ENCODE data around the gene AKR1C3.
"Not testable (repeated sequence)": the region's sequence is repeated elsewhere in the genome, so short reads cannot be mapped to it uniquely, and the experiment has no call there.

AKR1C3 gene

DNA sequence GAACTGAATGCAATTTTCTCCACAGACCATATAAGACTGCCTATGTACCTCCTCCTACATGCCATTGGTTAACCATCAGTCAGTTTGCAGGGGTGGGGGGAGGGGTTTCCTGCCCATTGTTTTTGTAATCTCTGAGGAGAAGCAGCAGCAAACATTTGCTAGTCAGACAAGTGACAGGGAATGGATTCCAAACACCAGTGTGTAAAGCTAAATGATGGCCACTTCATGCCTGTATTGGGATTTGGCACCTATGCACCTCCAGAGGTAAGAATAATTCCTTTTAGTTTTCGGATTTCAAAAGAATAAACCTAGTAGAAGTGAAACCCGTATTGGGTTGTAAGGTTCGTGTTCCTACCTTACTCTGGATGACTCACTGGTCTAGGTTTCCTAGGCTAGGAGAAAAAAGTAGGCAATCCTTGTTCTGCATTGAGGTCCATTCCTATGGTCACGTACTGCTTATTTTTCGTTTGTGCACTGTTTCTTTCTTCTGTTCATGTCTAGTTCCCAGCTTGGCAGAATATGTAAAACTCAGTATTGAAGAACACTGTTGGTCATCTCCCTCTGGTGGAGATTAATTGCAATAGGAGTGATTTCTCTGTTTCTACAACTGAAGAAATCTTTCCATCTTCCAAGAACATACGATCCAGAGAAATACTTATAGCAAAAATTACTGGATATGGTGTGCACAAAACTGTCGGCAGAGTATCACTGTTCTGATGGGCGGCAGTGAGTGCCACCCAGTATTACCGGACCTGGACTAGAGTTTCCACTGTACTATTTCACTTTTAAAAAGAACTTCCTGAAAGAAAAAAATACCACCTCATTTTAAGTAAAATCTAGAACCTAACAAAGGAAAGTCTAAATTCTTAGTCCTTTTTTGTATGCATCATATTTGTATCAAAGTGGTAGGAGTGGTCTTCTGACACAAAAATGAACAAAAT is at the start of gene AKR1C3:
Gene AKR1C3, plus strand, starts transcription at position 150 of the 941 bp plus-strand sequence. Its CDS starts 31 bp downstream, at position 181.
- no peak for FAIRE-seq

DNA sequence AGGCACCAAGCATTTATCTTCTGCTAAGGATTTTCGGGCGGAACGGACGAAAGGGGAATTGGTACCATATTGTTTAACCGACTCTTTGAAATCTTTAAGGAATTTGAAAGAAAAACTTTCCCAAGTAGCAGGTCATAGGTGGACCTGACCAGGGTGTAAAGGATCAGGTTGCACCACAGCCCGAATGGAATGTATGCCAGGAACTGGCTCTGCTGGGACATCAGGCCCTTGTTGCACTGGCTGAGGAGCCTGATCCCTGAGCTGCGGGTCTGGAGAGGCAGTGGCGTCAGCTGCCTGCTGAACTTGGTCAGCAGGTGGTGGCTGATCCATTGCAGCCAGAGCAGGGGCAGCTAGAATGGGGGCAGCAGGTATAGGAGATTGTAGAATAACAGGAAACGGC is 49.1 kb upstream of the AKR1C3 start:
- no peak for FAIRE-seq

DNA sequence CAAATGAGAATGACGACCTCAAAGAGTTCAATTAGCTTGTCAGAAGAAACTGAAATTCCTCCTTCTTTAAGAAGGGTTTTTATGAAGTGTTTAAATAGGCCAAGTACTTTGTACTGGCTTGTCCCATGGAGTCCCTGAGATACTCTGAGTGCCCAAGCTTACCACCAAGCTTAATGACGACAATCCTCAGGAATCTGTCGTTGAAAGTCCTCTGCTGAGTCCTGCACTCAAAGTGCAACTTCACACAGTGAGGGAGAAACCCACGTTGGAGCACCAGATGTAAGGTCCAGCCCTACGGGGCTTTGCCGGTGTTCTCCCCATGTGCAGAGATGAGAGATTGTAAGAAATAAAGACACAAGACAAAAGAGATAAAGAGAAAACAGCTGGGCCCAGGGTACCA is 47.8 kb upstream of the AKR1C3 start:
- FAIRE-seq = no peak

DNA sequence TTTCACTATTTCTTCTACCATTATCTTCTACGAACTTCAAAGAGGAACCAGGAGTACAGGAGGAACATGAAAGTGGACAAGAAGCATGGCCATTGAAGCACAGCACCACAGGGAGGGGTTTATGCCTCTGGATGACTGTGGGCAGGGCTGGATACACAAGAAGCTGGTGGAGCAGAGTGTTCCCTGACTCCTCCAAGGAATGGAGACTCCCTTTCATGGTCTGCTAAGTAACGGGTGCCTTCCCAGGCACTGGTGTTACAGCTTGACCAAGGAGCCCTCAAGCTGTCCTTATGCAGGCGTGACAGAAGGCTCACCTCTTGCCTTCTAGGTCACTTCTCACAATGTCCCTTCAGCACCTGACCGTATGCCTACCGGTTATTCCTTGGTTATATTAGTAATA is 47.2 kb upstream of the AKR1C3 start:
- not testable (repeated sequence) for FAIRE-seq

DNA sequence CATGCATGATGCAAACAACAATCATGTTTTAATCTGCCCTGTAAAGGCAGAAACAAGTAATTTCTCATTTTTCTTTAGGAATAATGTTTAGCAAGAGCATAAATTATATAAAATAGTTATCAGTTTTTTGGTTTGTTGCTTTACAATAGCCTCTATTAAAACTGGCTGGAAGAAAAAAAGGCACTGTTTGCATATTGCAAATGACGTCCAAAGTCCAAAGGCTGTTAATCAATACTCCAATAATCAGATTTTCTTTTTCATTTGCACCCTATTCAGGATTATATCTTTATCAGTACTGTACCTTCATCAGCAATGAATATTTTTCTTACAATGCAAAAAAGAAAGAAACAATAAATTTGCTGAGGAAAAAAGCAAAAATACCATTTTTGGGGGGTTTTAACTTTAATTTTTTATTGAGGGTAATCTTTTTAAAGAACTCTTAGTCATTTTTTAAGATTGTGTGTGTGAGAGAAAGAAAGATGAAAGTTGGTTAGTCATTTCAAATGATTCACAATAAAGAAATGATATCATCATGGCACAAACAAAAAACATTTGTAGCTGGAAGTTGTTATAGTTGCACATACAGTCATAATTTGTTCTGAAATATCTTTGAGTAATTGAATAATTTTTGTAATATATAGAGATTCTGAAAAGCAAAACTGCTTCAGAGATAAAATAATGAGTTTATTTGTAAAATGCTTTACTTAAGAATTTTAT is 46.1 kb upstream of the AKR1C3 start:
- FAIRE-seq = no peak

DNA sequence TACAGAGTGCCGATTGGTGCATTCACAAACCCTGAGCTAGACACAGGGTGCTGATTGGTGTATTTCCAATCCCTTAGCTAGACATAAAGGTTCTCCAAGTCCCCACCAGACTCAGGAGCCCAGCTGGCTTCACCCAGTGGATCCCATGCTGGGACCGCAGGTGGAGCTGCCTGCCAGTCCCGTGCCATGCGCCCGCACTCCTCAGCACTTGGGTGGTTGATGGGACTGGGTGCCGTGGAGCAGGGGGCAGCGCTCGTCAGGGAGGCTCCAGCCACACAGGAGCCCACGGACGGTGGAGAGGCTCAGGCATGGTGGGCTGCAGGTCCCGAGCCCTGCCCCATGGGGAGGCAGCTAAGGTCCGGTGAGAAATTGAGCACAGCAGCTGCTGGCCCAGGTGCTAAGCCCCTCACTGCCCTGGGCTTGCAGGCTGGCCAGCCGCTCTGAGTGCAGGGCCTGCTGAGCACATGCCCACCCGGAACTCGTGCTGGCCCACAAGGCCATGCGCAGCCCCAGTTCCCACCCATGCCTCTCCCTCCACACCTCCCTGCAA is 41.2 kb upstream of the AKR1C3 start:
- FAIRE-seq = not testable (repeated sequence)

DNA sequence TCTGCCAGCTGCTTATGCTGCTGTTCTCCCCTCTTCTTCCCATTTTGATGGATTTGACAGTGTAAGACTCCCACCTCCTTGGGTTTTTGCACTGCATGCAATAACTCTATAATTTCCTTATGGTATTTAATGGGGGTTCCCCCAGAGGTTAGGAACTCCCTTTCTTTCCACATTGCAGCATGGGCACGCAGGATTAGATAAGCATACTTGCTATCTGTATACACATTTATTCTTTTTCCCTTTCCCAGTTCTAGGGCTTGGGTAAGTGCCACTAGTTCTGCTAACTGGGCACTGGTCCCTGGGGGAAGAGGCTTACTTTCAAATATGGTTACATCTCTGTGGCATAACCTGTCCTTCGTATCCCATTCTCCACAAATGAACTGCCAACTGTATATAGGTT is 39.4 kb upstream of the AKR1C3 start:
- not testable (repeated sequence) for FAIRE-seq

DNA sequence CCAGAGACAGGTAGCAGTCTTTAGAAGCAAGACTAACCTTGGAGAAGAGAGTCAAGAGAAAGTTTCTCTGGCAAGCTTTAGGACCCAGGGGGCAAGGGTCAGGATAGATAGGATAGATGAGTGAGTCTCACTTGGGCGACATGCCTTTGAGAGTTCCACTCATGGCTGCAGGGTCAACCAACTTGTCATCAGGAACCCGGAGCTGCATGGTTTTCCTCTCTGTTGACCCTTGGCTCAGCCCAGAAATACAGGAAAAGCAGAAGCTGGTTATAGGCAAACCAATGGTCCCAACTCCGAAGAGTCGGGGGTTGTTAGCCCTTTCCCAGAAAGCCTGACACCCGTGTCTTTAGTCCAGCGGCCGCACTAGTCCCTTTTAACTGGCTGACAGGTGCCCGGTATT is 34.9 kb upstream of the AKR1C3 start:
- FAIRE-seq = not testable (repeated sequence)

DNA sequence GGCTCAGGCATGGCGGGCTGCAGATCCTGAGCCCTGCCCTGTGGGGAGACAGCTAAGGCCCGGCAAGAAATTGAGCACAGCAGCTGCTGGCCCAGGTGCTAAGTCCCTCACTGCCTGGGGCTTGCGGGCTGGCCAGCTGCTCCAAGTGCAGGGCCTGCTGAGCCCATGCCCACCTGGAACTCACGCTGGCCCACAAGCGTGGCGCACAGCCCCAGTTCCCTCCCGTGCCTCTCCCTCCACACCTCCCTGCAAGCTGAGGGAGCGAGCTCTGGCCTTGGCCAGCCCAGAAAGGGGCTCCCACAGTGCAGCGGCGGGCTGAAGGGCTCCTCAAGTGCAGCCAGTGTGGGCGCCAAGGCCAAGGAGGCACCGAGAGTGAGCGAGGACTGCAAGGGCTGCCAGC is 33.4 kb upstream of the AKR1C3 start:
- FAIRE-seq = not testable (repeated sequence)

DNA sequence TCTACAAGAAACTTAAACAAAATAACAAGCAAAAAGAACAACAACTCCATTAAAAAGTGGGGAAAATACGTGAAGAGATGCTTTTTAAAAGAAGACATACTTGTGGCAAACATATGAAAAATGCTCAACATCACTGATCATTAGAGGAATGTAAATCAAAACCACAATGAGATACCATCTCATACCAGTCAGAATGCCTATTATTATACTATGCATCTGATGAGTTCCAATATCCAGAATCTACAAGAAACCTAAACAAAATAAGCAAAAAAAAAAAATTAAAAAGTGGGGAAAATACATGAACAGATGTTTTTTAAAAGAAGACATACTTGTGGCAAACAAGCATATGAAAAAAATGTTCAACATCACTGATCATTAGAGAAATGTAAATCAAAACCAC is 29.6 kb upstream of the AKR1C3 start:
- FAIRE-seq = no peak

DNA sequence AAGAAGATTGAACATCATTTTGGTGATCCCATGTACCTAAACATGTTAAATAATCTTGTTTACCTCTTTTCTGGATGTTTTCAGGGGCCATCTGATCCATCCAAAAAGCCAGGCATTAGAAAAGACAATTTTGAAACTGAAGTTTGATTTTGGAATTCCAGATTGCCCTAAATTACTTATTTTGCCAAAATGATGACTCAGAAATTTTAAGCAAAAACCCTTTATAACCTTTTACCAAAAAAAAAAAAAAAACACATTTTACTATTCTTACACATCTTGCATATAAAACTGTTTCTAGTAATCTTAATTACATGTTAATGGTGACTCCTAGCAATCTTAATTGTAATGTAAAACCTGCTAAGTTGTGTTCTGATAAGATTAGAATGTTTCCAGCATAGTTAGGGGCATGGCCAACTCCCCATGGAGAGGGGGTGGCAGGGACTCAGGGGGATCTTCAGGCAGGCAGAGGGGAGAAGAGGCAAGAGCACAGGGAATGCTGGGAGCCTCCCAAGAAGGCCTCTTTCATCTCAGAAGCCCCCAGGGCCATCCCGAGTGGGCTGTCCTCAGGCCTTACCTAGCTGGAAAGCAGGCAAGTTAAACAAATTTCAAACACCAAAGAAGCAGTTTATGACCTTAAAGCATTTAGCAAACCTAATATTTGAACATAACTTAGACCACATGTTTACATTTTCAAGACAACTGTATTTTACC is 25.8 kb upstream of the AKR1C3 start:
- FAIRE-seq = no peak

DNA sequence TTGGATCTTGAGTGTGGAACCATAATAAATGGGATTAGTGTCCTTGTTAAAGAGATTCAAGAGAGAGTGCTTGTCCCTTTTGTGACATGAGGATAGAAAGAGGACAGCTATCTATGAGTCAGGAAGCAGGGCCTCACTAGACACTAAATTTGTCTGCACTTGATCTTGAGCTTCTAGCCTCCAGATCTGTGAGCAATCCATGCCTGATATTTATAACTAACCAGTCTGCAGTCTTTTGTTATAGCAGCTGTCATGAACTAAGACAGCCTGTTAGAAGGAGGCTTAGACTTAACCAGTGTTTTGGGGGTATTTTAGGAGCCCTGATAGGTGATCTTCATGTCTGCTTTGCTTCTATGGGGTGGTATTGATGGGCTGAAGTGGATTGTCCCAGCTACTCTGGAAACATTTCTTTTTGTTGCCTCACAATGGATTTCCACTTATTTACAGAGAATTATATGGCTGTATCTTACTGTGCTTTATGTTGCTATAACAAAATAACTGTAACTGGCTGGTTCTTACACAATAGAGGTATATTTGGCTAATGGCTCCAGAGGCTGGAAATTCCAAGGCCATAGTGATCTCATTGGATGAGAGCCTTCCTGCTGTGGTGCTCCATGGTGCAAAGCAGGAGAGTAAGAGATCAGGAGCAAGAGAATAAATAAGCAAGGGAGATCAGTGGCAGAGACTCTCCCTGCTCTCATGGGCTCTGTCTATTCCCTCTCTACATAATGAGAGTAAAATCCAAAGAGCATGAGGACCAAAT is 23.4 kb upstream of the AKR1C3 start:
- FAIRE-seq = no peak

DNA sequence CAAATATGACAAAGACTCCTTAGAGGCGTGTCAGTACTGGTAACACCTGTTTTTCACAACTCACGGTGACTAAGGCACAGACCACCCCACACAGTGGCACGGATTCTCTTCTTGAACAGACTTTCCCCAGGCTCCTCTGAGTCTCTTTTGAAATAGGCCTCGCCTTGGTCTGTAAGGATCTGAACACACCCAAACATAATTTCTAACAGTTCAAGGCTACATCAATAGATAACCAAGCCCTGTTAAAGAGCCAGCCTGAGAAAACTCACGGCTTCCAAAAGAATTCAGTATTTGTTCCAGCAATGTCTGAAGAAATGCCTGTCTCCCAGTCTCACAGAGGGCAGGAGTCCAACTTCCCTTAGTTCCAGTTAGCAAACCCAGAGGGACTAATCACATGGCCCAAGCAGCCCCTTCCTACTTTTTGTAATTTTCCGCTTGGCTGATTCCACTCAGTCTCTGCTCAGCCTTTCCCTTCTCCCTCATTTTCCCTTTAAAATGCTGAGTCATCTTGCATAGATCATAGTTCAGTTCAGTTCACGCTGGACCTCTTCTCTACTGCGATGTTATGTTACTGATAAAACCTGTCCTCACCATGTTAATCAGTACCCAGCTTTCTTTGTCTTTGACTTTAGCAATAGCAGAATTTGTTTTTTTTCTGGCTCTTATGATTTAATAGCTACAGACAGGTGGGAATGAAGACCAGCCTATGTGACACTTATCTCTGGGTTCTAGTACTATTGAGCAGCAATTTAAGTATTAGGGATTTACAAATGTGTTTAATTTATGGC is 22.6 kb upstream of the AKR1C3 start:
- no peak for FAIRE-seq

DNA sequence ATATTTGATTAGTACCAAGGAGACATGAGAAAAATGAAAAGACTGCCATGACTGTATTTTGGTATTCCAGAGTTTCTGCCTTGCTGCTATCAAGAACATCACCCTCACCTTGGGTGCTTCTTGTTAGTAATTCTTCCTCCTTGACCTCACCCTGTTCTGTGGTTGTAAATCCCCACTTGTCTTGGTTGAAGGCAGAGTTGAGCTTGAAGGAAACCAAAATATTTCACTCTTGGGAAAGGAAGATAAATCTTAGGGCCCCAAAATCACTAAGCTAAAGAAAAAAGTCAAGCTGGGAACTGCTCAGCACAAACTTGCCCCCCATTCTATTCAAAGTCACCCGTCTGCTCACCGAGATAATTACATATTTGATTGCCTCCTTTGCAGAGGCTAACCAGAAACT is 20.6 kb upstream of the AKR1C3 start:
- no peak for FAIRE-seq

DNA sequence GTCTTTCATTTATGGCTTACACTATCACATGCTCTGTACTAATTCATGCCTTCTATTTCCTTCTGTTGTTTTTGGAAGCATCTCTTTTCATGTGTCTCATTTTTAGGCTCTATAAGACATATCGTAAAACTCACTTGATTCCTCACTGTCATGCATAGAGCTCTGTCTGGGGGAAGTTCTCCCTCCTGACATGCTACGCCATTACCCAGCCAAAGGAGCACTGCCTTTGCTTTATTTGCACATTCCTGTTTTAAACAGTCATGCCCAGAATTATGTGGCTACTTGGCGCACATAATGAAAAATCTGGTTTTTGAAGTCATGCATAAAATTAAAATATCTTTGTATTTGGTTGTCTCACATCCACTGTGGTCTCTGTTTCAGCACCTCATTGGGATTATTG is 17.6 kb upstream of the AKR1C3 start:
- no peak for FAIRE-seq

DNA sequence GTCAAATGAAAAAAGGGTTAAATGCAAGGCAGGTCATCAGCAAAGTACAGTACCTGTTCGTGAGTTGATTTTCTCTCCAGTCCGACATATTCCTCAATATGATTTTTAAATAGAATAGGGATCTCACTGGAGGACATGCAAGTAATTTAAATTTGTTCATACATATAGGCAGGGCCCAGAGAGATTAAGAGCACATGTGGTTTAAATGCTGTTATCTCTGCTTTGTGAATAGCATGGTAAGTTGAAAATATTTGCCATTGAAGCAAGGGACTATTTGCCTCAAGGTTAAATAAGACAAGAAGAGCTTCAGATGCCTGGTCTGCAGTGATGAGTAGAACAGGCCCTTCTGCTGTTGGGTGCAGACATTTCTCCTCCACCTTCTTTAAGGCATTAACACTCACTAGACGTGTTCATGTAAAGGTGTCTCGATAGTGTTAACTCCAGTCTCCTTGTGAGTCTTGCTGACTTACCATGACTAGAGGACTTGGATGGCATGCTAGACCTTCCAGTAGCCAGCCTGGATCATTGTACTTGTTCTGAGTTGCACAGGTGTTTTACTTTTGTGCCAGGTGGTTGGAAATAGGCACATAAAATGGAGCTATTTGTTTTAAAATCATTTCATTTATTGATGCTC is 15.6 kb upstream of the AKR1C3 start:
- no peak for FAIRE-seq

DNA sequence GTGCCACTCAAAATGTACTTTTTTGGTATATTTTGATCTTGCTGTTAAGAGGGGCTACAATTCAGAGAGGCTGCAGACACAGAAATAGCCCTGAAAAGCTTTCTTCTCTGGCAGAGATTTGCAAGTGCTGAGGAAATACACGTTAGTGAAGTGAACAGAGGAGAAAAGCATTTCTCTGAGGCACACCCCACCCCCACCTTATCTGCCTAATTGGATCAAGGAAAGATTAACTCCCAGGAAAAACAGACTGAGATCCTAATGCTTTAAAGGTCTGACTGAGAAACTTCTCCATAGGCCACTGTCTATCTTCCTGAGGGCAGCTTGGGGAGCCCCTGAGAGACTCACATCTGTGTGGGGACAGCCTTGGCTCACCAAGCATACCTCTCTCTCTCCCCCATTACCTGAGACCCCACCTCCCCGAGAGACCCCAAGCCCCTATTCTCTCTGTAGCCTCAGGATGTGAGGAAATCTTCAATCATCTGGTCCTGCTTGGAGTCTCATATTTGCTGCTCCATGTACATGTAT is 14.8 kb upstream of the AKR1C3 start:
- FAIRE-seq = no peak

DNA sequence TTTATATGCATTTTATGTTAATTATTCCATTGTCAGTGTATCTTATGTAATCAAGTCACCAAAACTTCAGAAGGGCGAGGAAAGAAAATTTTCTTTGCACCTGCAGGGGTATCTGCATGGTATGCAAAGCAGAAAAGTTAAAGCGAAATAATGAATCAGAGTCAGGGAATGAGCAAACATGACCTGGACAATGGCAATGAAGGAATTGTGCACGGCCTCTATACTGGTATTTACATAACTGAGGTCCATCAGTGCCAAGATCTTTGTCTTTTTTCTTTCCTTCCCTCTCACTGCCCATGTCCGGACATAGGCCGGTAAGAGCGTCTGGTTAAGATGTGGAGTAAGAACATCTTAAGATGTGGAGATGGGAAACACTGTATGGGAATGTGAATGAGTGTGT is 14.4 kb upstream of the AKR1C3 start:
- no peak for FAIRE-seq

DNA sequence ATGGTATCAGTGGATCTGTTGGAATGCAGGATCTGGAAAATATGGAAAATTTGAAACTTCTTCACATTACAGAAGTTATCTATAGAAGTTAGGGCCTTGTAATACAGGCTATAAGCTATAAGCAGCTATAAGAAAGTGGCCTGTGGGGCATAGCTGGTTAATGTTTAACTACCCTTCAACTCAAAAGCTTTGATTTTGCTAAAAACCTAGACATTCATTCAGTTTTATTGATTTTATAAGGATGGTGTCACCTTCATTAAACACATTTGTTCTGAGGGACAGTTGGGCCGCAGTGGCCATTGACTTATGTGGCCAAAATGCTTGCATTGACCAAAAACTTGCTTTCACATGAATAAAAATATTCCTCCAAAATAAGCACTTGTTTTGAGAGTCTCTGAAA is 13.1 kb upstream of the AKR1C3 start:
- no peak for FAIRE-seq

DNA sequence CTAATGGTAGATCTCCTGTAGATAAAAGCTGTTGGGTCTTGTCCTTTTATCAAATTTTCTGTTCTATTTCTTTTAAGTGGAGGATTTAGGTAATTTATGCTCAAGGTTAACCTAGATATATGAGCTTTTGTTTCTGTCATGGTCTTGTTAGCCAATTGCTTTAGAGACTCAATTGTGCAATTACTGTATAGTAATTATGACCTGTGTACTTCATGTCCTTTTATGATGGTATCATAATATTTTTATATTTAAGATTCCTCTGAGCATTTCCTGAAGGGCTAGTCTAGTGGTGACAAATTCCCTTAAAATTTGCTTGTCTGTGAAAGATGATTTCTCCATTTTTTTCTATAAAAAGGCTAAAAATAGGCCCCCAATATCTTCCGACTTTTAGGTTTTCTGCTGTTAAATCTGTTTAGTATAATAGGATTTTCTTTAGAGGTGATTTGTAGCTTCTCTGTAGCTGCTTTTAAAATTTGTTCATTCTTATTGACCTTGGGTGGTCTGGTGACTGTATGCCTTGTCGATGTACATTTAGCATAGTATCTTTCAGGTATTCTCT is 5.4 kb upstream of the AKR1C3 start:
- no peak for FAIRE-seq

All from G401.6 (cell line).